ENCODE data around the gene WSCD2. TPM values are rescaled to one million over a fixed set of nuclear protein-coding genes. Genes with fewer than 3 reads are reported as not detected.

Gene WSCD2
- total RNA-seq, 1 experiment from 2014 or later, result 1.8 TPM

DNA sequence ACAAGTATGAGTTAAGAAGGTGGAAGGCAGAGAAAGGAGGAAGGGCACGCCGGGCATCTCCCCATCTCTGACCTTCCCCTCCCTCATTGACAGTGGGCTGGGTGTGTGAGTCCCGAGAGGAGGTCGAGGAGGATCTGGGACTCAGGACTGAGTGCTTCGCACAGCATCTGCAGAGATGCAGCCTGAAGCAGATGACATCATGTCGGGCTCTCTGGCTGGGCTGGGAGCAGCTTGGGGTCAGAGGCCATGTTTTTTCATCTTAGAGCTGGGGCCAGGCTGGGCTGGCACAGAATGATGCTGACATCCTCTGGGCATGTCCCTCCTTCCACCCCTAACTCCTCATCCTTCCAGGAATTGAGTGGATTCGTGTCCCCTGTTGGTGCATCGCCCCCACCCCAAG, 166.6 kb downstream of the WSCD2 start:
- no peak for DNase-seq
- H3K4me3 ChIP-seq (ENCODE audit: insufficient read depth, low read depth, low read length), result no peak overlapping the region
- H3K36me3 ChIP-seq (replicated peaks; ENCODE audit: control insufficient read depth, insufficient read depth, low read length), result no peaks in the 10 kb centered on the region
- H3K27me3 ChIP-seq (ENCODE audit: control insufficient read depth, insufficient read depth, low read length), result no peaks in the 10 kb centered on the region

- Histone ChIP-seq H3K27me3 (ENCODE audit: control insufficient read depth, insufficient read depth, low read length) (no peaks in the 10 kb centered on the region), H3K36me3 (replicated peaks; ENCODE audit: control insufficient read depth, insufficient read depth, low read length) (no peaks in the 10 kb centered on the region), H3K4me3 (ENCODE audit: insufficient read depth, low read depth, low read length) (no peak overlapping the region)
- no peak for DNase-seq
Observed at GRCh38 chr12:108296945-108297344, 167.9 kb downstream of the WSCD2 start.

- Histone ChIP-seq H3K4me3 (ENCODE audit: insufficient read depth, low read depth, low read length) (no peak overlapping the region), H3K36me3 (replicated peaks; ENCODE audit: control insufficient read depth, insufficient read depth, low read length) (no peaks in the 10 kb centered on the region), H3K27me3 (ENCODE audit: control insufficient read depth, insufficient read depth, low read length) (no peaks in the 10 kb centered on the region)
- DNase-seq, result no peak
Observed at GRCh38 chr12:108297424-108297823, 168.3 kb downstream of the WSCD2 start.

- DNase-seq, result no peak
- H3K4me3 ChIP-seq (ENCODE audit: insufficient read depth, low read depth, low read length), result no peak overlapping the region
- H3K36me3 ChIP-seq (replicated peaks; ENCODE audit: control insufficient read depth, insufficient read depth, low read length), result no peaks in the 10 kb centered on the region
- no peaks in the 10 kb centered on the region for H3K27me3 ChIP-seq (ENCODE audit: control insufficient read depth, insufficient read depth, low read length)
Observed at GRCh38 chr12:108297895-108298760, 169.0 kb downstream of the WSCD2 start.

GRCh38 chr12:108298761-108299275, 169.7 kb downstream of the WSCD2 start:
- no peak for DNase-seq
- Histone ChIP-seq H3K36me3 (replicated peaks; ENCODE audit: control insufficient read depth, insufficient read depth, low read length) (no peaks in the 10 kb centered on the region), H3K4me3 (ENCODE audit: insufficient read depth, low read depth, low read length) (no peak overlapping the region), H3K27me3 (ENCODE audit: control insufficient read depth, insufficient read depth, low read length) (no peaks in the 10 kb centered on the region)

- Histone ChIP-seq H3K36me3 (replicated peaks; ENCODE audit: control insufficient read depth, insufficient read depth, low read length) (no peaks in the 10 kb centered on the region), H3K4me3 (ENCODE audit: insufficient read depth, low read depth, low read length) (no peak overlapping the region), H3K27me3 (ENCODE audit: control insufficient read depth, insufficient read depth, low read length) (no peaks in the 10 kb centered on the region)
- DNase-seq, result no peak
Observed at GRCh38 chr12:108299516-108299915, 170.4 kb downstream of the WSCD2 start.

Other genes with a start within 250 kb of the WSCD2 start
- gene CMKLR1, start 210.0 kb downstream of the WSCD2 start, total RNA-seq (2014; rRNA removed; shearing (Covaris generic)), result 0.92 and 1.8 TPM in 2 replicates

Measured in H7 (cell line).